Type B pancreatic cell (in vitro differentiated cells): ENCODE data around the gene IQSEC1. TPM values are rescaled to one million over a fixed set of nuclear protein-coding genes. Genes with fewer than 3 reads are reported as not detected.

Experiments
- DNase-seq: peaks from one replicate; pipeline ENCODE4 v3.0.0; 2021; ENCODE audit warnings: mixed read lengths; ENCODE audit not compliant: unreplicated experiment; ENCODE audit errors: extremely low spot score
- H3K27ac Mint-ChIP-seq: 2 replicates; pipeline ENCODE4 v1.8.0; 2021; ENCODE audit warnings: mild to moderate bottlenecking, mixed read lengths
- H3K27me3 Mint-ChIP-seq: 2 replicates; pipeline ENCODE4 v1.8.0; 2021; ENCODE audit warnings: mixed read lengths
- H3K36me3 Mint-ChIP-seq: 2 replicates; pipeline ENCODE4 v1.8.0; 2021; ENCODE audit warnings: mixed read lengths
- H3K4me1 Mint-ChIP-seq: one replicate; pipeline ENCODE4 v1.8.0; 2021; ENCODE audit warnings: mixed read lengths; ENCODE audit not compliant: unreplicated experiment
- H3K4me3 Mint-ChIP-seq: 2 replicates; pipeline ENCODE4 v1.8.0; 2021; ENCODE audit warnings: mild to moderate bottlenecking, mixed read lengths
- H3K9me3 Mint-ChIP-seq: 2 replicates; pipeline ENCODE4 v1.8.0; 2021; ENCODE audit warnings: mixed read lengths
- CTCF ChIP-seq: fragments of 200-600 bp; sonication (generic); conservative IDR thresholded peaks from 2 replicates; pipeline ENCODE4 v1.5.0; 2021; ENCODE audit warnings: antibody characterized with exemption, mild to moderate bottlenecking
- total RNA-seq: library from RNA; stranded (reverse); gene quantifications from 2 replicates; pipeline ENCODE4 v1.2.1, GENCODE V29; 2021; ENCODE audit warnings: low replicate concordance

The IQSEC1 gene
- total RNA-seq, 1 donor from 2014 or later, result 33.1 TPM

- peaks cover 35% of the 10 kb centered on the region for H3K4me1 Mint-ChIP-seq
- no peak overlapping the region for H3K4me3 Mint-ChIP-seq
- peaks cover 5% of the 10 kb centered on the region for H3K36me3 Mint-ChIP-seq
- no peak for DNase-seq
- TF ChIP-seq CTCF, result no peak
- no peaks in the 10 kb centered on the region for H3K27me3 Mint-ChIP-seq
- no peaks in the 10 kb centered on the region for H3K9me3 Mint-ChIP-seq
- H3K27ac Mint-ChIP-seq, result no peak overlapping the region
Measured at GRCh38 chr3:12943124-12944021, 129.9 kb downstream of the IQSEC1 start.

GRCh38 chr3:12941495-12942023 is 131.7 kb downstream of the IQSEC1 start:
- H3K36me3 Mint-ChIP-seq, result peaks cover 5% of the 10 kb centered on the region
- peaks cover 25% of the 10 kb centered on the region for H3K4me1 Mint-ChIP-seq

GRCh38 chr3:12940854-12941253 is 132.4 kb downstream of the IQSEC1 start:
- Mint-ChIP-seq H3K27ac (no peak overlapping the region), H3K9me3 (no peaks in the 10 kb centered on the region), H3K4me1 (peaks cover 18% of the 10 kb centered on the region), H3K27me3 (no peaks in the 10 kb centered on the region), H3K4me3 (no peak overlapping the region), H3K36me3 (peaks cover 5% of the 10 kb centered on the region)
- TF ChIP-seq CTCF, result no peak
- no peak for DNase-seq

More at GRCh38 chr3:12941495-12942023, 131.7 kb downstream of the IQSEC1 start:
- no peak overlapping the region for H3K4me3 Mint-ChIP-seq
- no peaks in the 10 kb centered on the region for H3K27me3 Mint-ChIP-seq
- TF ChIP-seq CTCF, result no peak
- no peak for DNase-seq
- no peak overlapping the region for H3K27ac Mint-ChIP-seq
- H3K9me3 Mint-ChIP-seq, result no peaks in the 10 kb centered on the region

- no peak for DNase-seq
Measured at GRCh38 chr3:12939137-12939536, 134.1 kb downstream of the IQSEC1 start.

GRCh38 chr3:12938258-12938711 is 134.9 kb downstream of the IQSEC1 start:
- TF ChIP-seq CTCF, result no peak
- H3K4me1 Mint-ChIP-seq, result peaks cover 6% of the 10 kb centered on the region
- H3K36me3 Mint-ChIP-seq, result peaks cover 5% of the 10 kb centered on the region
- no peak overlapping the region for H3K4me3 Mint-ChIP-seq
- no peak for DNase-seq
- H3K27me3 Mint-ChIP-seq, result no peaks in the 10 kb centered on the region
- no peak overlapping the region for H3K27ac Mint-ChIP-seq
- no peaks in the 10 kb centered on the region for H3K9me3 Mint-ChIP-seq

More at GRCh38 chr3:12939137-12939536, 134.1 kb downstream of the IQSEC1 start:
- Mint-ChIP-seq H3K36me3 (peaks cover 5% of the 10 kb centered on the region), H3K27ac (no peak overlapping the region), H3K4me3 (no peak overlapping the region), H3K9me3 (no peaks in the 10 kb centered on the region), H3K27me3 (no peaks in the 10 kb centered on the region), H3K4me1 (peaks cover 8% of the 10 kb centered on the region)
- no peak for TF ChIP-seq CTCF
